OCI-LY1 (cell line): ENCODE measurements around the gene PCNT.

ENCODE experiments used
- EZH2 ChIP-seq: fragments of 200-600 bp; sonication (generic), shearing (Covaris generic); IDR thresholded peaks from 2 replicates; pipeline ENCODE4 v1.8.0; 2017; ENCODE audit warnings: borderline replicate concordance, mixed run types, mild to moderate bottlenecking, antibody characterized with exemption, low read length, moderate library complexity, mixed read lengths
- TF ChIP-seq, protein P1 (sequence below): fragments of 200-600 bp; sonication (generic), shearing (Covaris generic); IDR thresholded peaks from 2 replicates; pipeline ENCODE4 v1.5.1; 2017; ENCODE audit warnings: mild to moderate bottlenecking, antibody characterized with exemption, low read length, moderate library complexity, mixed read lengths

DNA sequence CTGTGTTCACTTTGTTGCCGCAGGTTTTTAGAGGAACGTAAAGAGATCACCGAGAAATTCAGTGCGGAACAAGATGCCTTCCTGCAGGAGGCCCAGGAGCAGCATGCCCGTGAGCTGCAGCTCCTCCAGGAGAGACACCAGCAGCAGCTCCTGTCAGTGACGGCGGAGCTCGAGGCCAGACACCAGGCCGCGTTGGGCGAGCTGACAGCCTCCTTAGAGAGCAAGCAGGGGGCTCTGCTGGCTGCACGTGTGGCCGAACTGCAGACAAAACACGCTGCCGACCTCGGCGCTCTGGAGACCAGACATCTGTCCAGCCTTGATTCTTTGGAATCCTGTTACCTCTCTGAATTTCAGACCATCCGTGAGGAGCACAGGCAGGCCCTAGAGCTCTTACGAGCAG, 42.6 kb downstream of the PCNT start:
- TF ChIP-seq, protein P1, sequence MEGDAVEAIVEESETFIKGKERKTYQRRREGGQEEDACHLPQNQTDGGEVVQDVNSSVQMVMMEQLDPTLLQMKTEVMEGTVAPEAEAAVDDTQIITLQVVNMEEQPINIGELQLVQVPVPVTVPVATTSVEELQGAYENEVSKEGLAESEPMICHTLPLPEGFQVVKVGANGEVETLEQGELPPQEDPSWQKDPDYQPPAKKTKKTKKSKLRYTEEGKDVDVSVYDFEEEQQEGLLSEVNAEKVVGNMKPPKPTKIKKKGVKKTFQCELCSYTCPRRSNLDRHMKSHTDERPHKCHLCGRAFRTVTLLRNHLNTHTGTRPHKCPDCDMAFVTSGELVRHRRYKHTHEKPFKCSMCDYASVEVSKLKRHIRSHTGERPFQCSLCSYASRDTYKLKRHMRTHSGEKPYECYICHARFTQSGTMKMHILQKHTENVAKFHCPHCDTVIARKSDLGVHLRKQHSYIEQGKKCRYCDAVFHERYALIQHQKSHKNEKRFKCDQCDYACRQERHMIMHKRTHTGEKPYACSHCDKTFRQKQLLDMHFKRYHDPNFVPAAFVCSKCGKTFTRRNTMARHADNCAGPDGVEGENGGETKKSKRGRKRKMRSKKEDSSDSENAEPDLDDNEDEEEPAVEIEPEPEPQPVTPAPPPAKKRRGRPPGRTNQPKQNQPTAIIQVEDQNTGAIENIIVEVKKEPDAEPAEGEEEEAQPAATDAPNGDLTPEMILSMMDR, result no peak
- no peak for TF ChIP-seq EZH2
